ENCODE data around the gene TCP1. TPM values are rescaled to one million over a fixed set of nuclear protein-coding genes. Genes with fewer than 3 reads are reported as not detected.
A peak's percentile ranks its signal among the peaks of the same experiment; 100 is the strongest.

The TCP1 gene
- total and polyA plus RNA-seq, 2 of the 13 experiments (the other 11 are each of a cell fraction or from before 2014, with no cell fraction given) = 116 to 553 TPM

DNA sequence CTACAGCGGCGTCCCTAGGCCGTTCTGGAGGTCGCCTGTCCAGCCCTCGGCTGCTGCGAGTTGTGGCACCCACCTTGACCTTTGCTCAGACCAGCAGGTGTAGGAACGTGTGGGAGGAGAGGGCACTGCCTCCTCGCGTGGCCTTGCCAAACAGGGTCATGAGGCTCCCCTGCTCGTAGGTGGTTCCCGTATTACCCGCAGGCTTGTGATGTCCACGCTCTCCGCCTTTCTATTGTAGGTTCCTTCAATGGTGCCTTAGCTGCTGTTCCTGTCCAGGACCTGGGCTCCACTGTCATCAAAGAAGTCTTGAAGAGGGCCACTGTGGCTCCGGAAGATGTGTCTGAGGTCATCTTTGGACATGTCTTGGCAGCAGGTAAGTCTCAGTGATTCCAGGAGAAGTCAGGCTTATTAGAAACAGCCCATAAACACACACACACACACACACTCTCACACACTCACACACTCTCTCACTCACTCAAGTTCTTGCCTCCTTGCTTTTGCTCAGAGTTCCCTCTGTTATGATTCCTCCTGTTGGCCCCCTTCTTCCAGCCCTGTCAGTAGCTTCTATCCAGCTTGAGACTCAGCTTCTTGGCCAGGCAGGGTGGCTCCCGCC is 26.6 kb downstream of the TCP1 start (continued):
- TF ChIP-seq, protein P1, sequence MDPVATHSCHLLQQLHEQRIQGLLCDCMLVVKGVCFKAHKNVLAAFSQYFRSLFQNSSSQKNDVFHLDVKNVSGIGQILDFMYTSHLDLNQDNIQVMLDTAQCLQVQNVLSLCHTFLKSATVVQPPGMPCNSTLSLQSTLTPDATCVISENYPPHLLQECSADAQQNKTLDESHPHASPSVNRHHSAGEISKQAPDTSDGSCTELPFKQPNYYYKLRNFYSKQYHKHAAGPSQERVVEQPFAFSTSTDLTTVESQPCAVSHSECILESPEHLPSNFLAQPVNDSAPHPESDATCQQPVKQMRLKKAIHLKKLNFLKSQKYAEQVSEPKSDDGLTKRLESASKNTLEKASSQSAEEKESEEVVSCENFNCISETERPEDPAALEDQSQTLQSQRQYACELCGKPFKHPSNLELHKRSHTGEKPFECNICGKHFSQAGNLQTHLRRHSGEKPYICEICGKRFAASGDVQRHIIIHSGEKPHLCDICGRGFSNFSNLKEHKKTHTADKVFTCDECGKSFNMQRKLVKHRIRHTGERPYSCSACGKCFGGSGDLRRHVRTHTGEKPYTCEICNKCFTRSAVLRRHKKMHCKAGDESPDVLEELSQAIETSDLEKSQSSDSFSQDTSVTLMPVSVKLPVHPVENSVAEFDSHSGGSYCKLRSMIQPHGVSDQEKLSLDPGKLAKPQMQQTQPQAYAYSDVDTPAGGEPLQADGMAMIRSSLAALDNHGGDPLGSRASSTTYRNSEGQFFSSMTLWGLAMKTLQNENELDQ (CRISPR knock-in tag; IDR thresholded peaks at IDR 0.05; ENCODE audit: borderline replicate concordance) = no peak
- TF ChIP-seq, protein P2, sequence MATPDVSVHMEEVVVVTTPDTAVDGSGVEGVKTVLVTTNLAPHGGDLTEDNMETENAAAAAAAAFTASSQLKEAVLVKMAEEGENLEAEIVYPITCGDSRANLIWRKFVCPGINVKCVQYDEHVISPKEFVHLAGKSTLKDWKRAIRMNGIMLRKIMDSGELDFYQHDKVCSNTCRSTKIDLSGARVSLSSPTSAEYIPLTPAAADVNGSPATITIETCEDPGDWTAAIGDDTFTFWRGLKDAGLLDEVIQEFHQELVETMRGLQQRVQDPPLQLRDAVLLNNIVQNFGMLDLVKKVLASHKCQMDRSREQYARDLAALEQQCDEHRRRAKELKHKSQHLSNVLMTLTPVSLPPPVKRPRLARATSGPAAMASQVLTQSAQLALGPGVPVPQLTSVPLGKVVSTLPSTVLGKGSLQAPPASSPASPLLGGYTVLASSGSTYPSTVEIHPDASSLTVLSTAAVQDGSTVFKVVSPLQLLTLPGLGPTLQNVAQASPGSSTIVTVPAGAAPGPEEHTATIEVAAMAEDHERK (CRISPR knock-in tag; IDR thresholded peaks at IDR 0.05; ENCODE audit: low read depth) = no peak
- TF ChIP-seq ZNF558 (CRISPR knock-in tag; IDR thresholded peaks at IDR 0.05; ENCODE audit: borderline replicate concordance) (peak; percentile 82), SALL1 (CRISPR knock-in tag; IDR thresholded peaks at IDR 0.05) (peak; percentile 92), ZNF20 (CRISPR knock-in tag; IDR thresholded peaks at IDR 0.05) (no peak), ZNF501 (CRISPR knock-in tag; IDR thresholded peaks at IDR 0.05) (0 out of 2 replicates have a peak, but pooled peaks have one; percentile 32), ZNF282 (IDR thresholded peaks at IDR 0.05; ENCODE audit: partially characterized antibody) (no peak), KLF13 (CRISPR knock-in tag; IDR thresholded peaks at IDR 0.05) (peak; percentile 94), REPIN1 (CRISPR knock-in tag; IDR thresholded peaks at IDR 0.05; ENCODE audit: borderline replicate concordance, low read depth) (peak; percentile 27; the same call in 1 of the 2 replicates), KDM6A (CRISPR knock-in tag; IDR thresholded peaks at IDR 0.05; ENCODE audit: low read depth) (0 out of 2 replicates have a peak, but pooled peaks have one; percentile 30), NAIF1 (CRISPR knock-in tag; IDR thresholded peaks at IDR 0.05; ENCODE audit: borderline replicate concordance) (no peak; the same call in 1 of the 2 replicates), HNRNPL (IDR thresholded peaks at IDR 0.05; ENCODE audit: low read depth, low read length) (peak; percentile 76; the same call in 1 of the 2 replicates), ZGPAT (CRISPR knock-in tag; IDR thresholded peaks at IDR 0.05) (peak; percentile 43; the same call in 1 of the 2 replicates), SCMH1 (CRISPR knock-in tag; IDR thresholded peaks at IDR 0.05; ENCODE audit: borderline replicate concordance) (no peak), TRIM24 (CRISPR knock-in tag; IDR thresholded peaks at IDR 0.05) (no peak), SRSF4 (IDR thresholded peaks at IDR 0.05; ENCODE audit: low read depth, low read length, poor library complexity, severe bottlenecking) (no peak), ZNF331 (CRISPR knock-in tag; IDR thresholded peaks at IDR 0.05) (peak; percentile 74), GMEB1 (CRISPR knock-in tag; IDR thresholded peaks at IDR 0.05; ENCODE audit: borderline replicate concordance) (peak; percentile 55; the same call in 1 of the 2 replicates), RORA (CRISPR knock-in tag; IDR thresholded peaks at IDR 0.05) (no peak), TEAD3 (CRISPR knock-in tag; optimal IDR thresholded peaks at IDR 0.05; ENCODE audit: borderline replicate concordance) (peak; percentile 66), SIN3B (IDR thresholded peaks at IDR 0.05; ENCODE audit: low read length) (no peak), THAP11 (CRISPR knock-in tag; IDR thresholded peaks at IDR 0.05) (0 out of 2 replicates have a peak, but pooled peaks have one; percentile 9), NONO (IDR thresholded peaks at IDR 0.05) (no peak), NONO (CRISPR knock-in tag; conservative IDR thresholded peaks at IDR 0.05) (no peak; the same call in 1 of the 2 replicates)

Data from HepG2 (cell line).